ENCODE data around the gene TMEM125. TPM values are rescaled to one million over a fixed set of nuclear protein-coding genes. Genes with fewer than 3 reads are reported as not detected.

TMEM125 gene
- total and polyA plus RNA-seq, 2 of the 4 experiments (the other 2 are of a cell fraction): under 0.01 to 0.03 TPM

- Histone ChIP-seq H2BK120ac (ENCODE audit: low read depth, low read length) (no peak overlapping the region), H3K79me1 (ENCODE audit: low read depth in 1 of 2, low read length in 2 of 2) (no peaks in the 10 kb centered on the region), H2BK5ac (ENCODE audit: low read depth, low read length, poor library complexity, severe bottlenecking) (no peak overlapping the region), H2AK9ac (replicated peaks; ENCODE audit: low read depth, low read length, poor library complexity) (no peak overlapping the region), H4K20me1 (ENCODE audit: insufficient read depth, low read length) (no peaks in the 10 kb centered on the region), H3K9me3 (ENCODE audit: control insufficient read depth, insufficient read depth, low read length) (peaks cover 4% of the 10 kb centered on the region; the same call in 1 of the 2 replicates), H3K9me1 (ENCODE audit: insufficient read depth, low read length) (no peaks in the 10 kb centered on the region), H3K27ac (ENCODE audit: insufficient read depth, low read length) (no peak overlapping the region), H2BK15ac (ENCODE audit: low read depth, low read length) (no peak overlapping the region), H3K36me3 (ENCODE audit: control insufficient read depth, insufficient read depth, low read length) (no peaks in the 10 kb centered on the region), H3K4me1 (ENCODE audit: control insufficient read depth, insufficient read depth, low read length) (peaks cover 4% of the 10 kb centered on the region; the same call in 1 of the 2 replicates), H3K4me2 (ENCODE audit: low read depth, low read length) (no peak overlapping the region), H3K4me3 (ENCODE audit: insufficient read depth, low read depth, low read length) (no peak overlapping the region), H2BK20ac (ENCODE audit: low read depth, low read length) (no peak overlapping the region), H2AFZ (replicated peaks; ENCODE audit: low read length, poor library complexity) (no peak overlapping the region), H2AK5ac (ENCODE audit: low read depth, low read length) (no peak overlapping the region), H3K9ac (ENCODE audit: low read depth, low read length) (no peak overlapping the region), H3K4ac (ENCODE audit: low read depth, low read length) (no peak overlapping the region), H3K27me3 (ENCODE audit: control insufficient read depth, insufficient read depth, low read length) (peaks cover 2% of the 10 kb centered on the region; the same call in 1 of the 2 replicates), H3K23ac (ENCODE audit: low read depth, low read length) (no peak overlapping the region), H3K14ac (replicated peaks; ENCODE audit: low read depth, low read length) (no peak overlapping the region), H4K8ac (ENCODE audit: low read depth in 2 of 2, low read length in 2 of 2) (no peak overlapping the region), H3K18ac (ENCODE audit: low read depth, low read length) (no peak overlapping the region), H4K91ac (ENCODE audit: insufficient read depth, low read depth, low read length) (no peak overlapping the region), H4K5ac (ENCODE audit: low read depth, low read length) (no peak overlapping the region), H3K56ac (ENCODE audit: extremely low read depth, insufficient read depth, low read length) (no peak overlapping the region)
- TF ChIP-seq RCOR1 (IDR thresholded peaks at IDR 0.05; ENCODE audit: insufficient replicate concordance, low read length): no peak
- no peak for TF ChIP-seq NFE2L2 (IDR thresholded peaks at IDR 0.05; ENCODE audit: low read depth, low read length)
- no peak for TF ChIP-seq CEBPB (IDR thresholded peaks at IDR 0.05; ENCODE audit: low read depth, low read length)
- TF ChIP-seq USF2 (IDR thresholded peaks at IDR 0.05; ENCODE audit: low read depth, low read length): no peak
- no peak for TF ChIP-seq MAZ (IDR thresholded peaks at IDR 0.05; ENCODE audit: borderline replicate concordance, low read depth, low read length)
- no peak for TF ChIP-seq FOS (IDR thresholded peaks at IDR 0.05; ENCODE audit: low read depth, low read length)
- 100% methylated on average over 1 of the region's 1 CpG; no CpG with 5 or more reads in 1 of the 2 experiments for whole genome bisulfite sequencing, 2 experiments (ENCODE audit: extremely low coverage in 2 of 2, insufficient read length in 1 of 2)
- in situ Hi-C loops (cut with MboI; ENCODE audit: low sequenced_read_pairs): no loop called here
- ATAC-seq (ENCODE audit: low read depth): no peak
- intact Hi-C loops (cut with micrococcal nuclease): no loop called here
- no TSS peak for BruUV-seq (replicated peaks)
- DNase-seq: no peak
- CTCF ChIA-PET: interaction anchor here (0.6 kb wide), 1 partner anchor 31 kb away, joined by 6 read pairs; no protein-coding TSS in a partner anchor
- POLR2A ChIA-PET (ENCODE audit: unreplicated experiment): no interaction called here
- dilution Hi-C loops (cut with HindIII; ENCODE audit: low sequenced_read_pairs, unreplicated experiment): no loop called here
Observed at GRCh38 chr1:43266881-43267280, 2.9 kb upstream of the TMEM125 start.

Measured in IMR-90 (cell line).